HepG2 (cell line): Measurements from ENCODE around the gene ZNHIT6. TPM values are rescaled to one million over a fixed set of nuclear protein-coding genes. Genes with fewer than 3 reads are reported as not detected.

ENCODE experiments used
- ATAC-seq: fragments of 200-7000 bp; cut with Tn5 transposase; 3 replicates; pipeline ENCODE4 v1.9.1; 2020; ENCODE audit warnings: mild to moderate bottlenecking, moderate library complexity
- BruUV-seq: library from RNA; stranded (reverse); fragments of 400-500 nt; replicated peaks from 2 replicates; lab custom pipeline; 2021; lab: Mats Ljungman, UMichigan
- CTCF ChIA-PET: fragments of 300-600 bp; formaldehyde crosslinking; extraction: SDS; loops from one replicate; lab custom pipeline; 2021; ENCODE audit warnings: low total read pairs, inconsistent platforms, low intra/inter-chr PET ratio; lab: Yijun Ruan, JAX
- POLR2A ChIA-PET: fragments of 350-600 bp; sonication (Branson Sonifier 250); formaldehyde crosslinking; loops from one replicate; lab custom pipeline; 2020; ENCODE audit warnings: antibody characterized with exemption, inconsistent platforms; lab: Yijun Ruan, JAX
- DNase-seq: peaks from one replicate; pipeline ENCODE4 v3.0.0-alpha.2; 2015; ENCODE audit warnings: low spot score
- FAIRE-seq: peaks from 3 replicates; lab custom pipeline; 2011; peaks lifted over from hg19 to GRCh38; lab: Jason Lieb, UNC
- H2AFZ ChIP-seq: one replicate; pipeline ENCODE4 v1.6.1; 2011; ENCODE audit warnings: low read length, inconsistent platforms
- H3K27ac ChIP-seq: fragments of 300-600 bp; 3 replicates; pipeline ENCODE4 v1.8.0; 2011; ENCODE audit warnings: mixed run types, mild to moderate bottlenecking, mixed read lengths, low read length, inconsistent platforms; ENCODE audit not compliant: insufficient read depth; ENCODE audit errors: extremely low read length
- H3K27me3 ChIP-seq, 2 experiments: fragments of 200-600 bp in 1 of 2; 2 replicates in 1 of 2; 3 replicates in 1 of 2; pipeline versions ENCODE4 v1.6.0 to v1.8.0; 2011; ENCODE audit warnings: low read length in 2 of 2, mild to moderate bottlenecking in 2 of 2, moderate library complexity in 2 of 2, inconsistent platforms in 1 of 2; ENCODE audit not compliant: insufficient read depth in 2 of 2, control insufficient read depth in 1 of 2
- H3K36me3 ChIP-seq, 2 experiments: fragments of 200-600 bp in 1 of 2; replicated peaks in 1 of 2; 2 replicates in 1 of 2; 3 replicates in 1 of 2; pipeline versions ENCODE4 v1.5.1 to v1.8.0; 2011; ENCODE audit warnings: low read length in 2 of 2, inconsistent platforms in 1 of 2; ENCODE audit not compliant: insufficient read depth in 2 of 2, control insufficient read depth in 1 of 2
- H3K4me1 ChIP-seq: 2 replicates; pipeline ENCODE4 v1.5.1; 2012; ENCODE audit warnings: low read length, inconsistent platforms; ENCODE audit not compliant: insufficient read depth
- H3K4me2 ChIP-seq: 2 replicates; pipeline ENCODE4 v1.6.0; 2011; ENCODE audit warnings: low read depth, low read length, inconsistent platforms
- H3K4me3 ChIP-seq, 3 experiments: fragments of 200-600 bp in 1 of 3; sonication (generic), shearing (Covaris generic) in 1 of 3; replicated peaks in 1 of 3; 2 replicates each; pipeline ENCODE4 v1.5.1; 2011 to 2016; ENCODE audit warnings: low read length in 3 of 3, inconsistent platforms in 2 of 3, low read depth in 2 of 3, mild to moderate bottlenecking in 2 of 3, control low read depth in 1 of 3, mixed read lengths in 1 of 3; ENCODE audit not compliant: insufficient read depth in 1 of 3
- H3K79me2 ChIP-seq: one replicate; pipeline ENCODE4 v1.6.1; 2011; ENCODE audit warnings: low read length, inconsistent platforms; ENCODE audit not compliant: insufficient read depth
- H3K9ac ChIP-seq: 2 replicates; pipeline ENCODE4 v1.6.0; 2011; ENCODE audit warnings: mild to moderate bottlenecking, low read depth, low read length, inconsistent platforms; ENCODE audit not compliant: insufficient read depth
- H3K9me3 ChIP-seq: 2 replicates; pipeline ENCODE4 v1.5.1; 2012; ENCODE audit warnings: mild to moderate bottlenecking, low read length
- H4K20me1 ChIP-seq: 2 replicates; pipeline ENCODE4 v1.6.0; 2011; ENCODE audit warnings: inconsistent platforms, mild to moderate bottlenecking, low read length, moderate library complexity; ENCODE audit not compliant: insufficient read depth
- AGO1 ChIP-seq: fragments of 200-400 bp; formaldehyde crosslinking; IDR thresholded peaks from 2 replicates; pipeline ENCODE4 v1.6.1; 2017; ENCODE audit warnings: mild to moderate bottlenecking, low read depth, low read length, moderate library complexity; ENCODE audit not compliant: poor library complexity, severe bottlenecking
- JDP2 ChIP-seq: sonication (generic); formaldehyde crosslinking; IDR thresholded peaks from 2 replicates; pipeline ENCODE4 v1.8.1; 2022; ENCODE audit warnings: missing genetic modification reagents, borderline replicate concordance
- MBNL3 ChIP-seq: fragments of 250-450 bp; sonication (Bioruptor Pico); conservative IDR thresholded peaks from 2 replicates; pipeline ENCODE4 v1.8.0; 2022; ENCODE audit warnings: mild to moderate bottlenecking, inconsistent platforms
- SAFB2 ChIP-seq: sonication (generic); formaldehyde crosslinking; IDR thresholded peaks from 2 replicates; pipeline ENCODE4 v1.5.1; 2020; ENCODE audit warnings: missing genetic modification reagents, low read depth, mild to moderate bottlenecking, borderline replicate concordance
- SMARCC2 ChIP-seq: fragments of 450-650 bp; IDR thresholded peaks from 2 replicates; pipeline ENCODE4 v1.6.1; 2017; ENCODE audit warnings: antibody characterized with exemption, mild to moderate bottlenecking
- SRSF4 ChIP-seq: fragments of 200-400 bp; formaldehyde crosslinking; IDR thresholded peaks from one replicate; pipeline ENCODE4 v1.6.1; 2018; ENCODE audit warnings: mild to moderate bottlenecking, low read depth, low read length, moderate library complexity; ENCODE audit not compliant: poor library complexity, severe bottlenecking
- SUZ12 ChIP-seq: fragments of 150-350 bp; IDR thresholded peaks from 2 replicates; pipeline ENCODE4 v1.6.1; 2014; ENCODE audit warnings: low read depth, low read length
- ZC3H4 ChIP-seq: sonication (generic); formaldehyde crosslinking; IDR thresholded peaks from 2 replicates; pipeline ENCODE4 v1.4.0; 2020; ENCODE audit warnings: missing genetic modification reagents, borderline replicate concordance
- ZNF12 ChIP-seq: sonication (generic); formaldehyde crosslinking; IDR thresholded peaks from 2 replicates; pipeline ENCODE4 v1.5.0; 2020; ENCODE audit warnings: missing genetic modification reagents
- ZNF468 ChIP-seq: sonication (generic); formaldehyde crosslinking; IDR thresholded peaks from 2 replicates; pipeline ENCODE4 v1.8.0; 2022; ENCODE audit warnings: mild to moderate bottlenecking, moderate library complexity, missing genetic modification reagents
- ZNF557 ChIP-seq: sonication (generic); formaldehyde crosslinking; IDR thresholded peaks from 2 replicates; pipeline ENCODE4 v1.4.0; 2020; ENCODE audit warnings: missing genetic modification reagents
- ZNF562 ChIP-seq: sonication (generic); formaldehyde crosslinking; IDR thresholded peaks from 2 replicates; pipeline ENCODE4 v1.8.0; 2022; ENCODE audit warnings: missing genetic modification reagents, borderline replicate concordance
- ZNF761 ChIP-seq: sonication (generic); formaldehyde crosslinking; conservative IDR thresholded peaks from 2 replicates; pipeline ENCODE4 v1.4.0; 2020; ENCODE audit warnings: mild to moderate bottlenecking, missing genetic modification reagents
- WGBS: methylation state at CpG from one replicate; pipeline ENCODE4 v1.1.6; 2017; ENCODE audit warnings: low lambda C conversion rate; 5-methylcytosine and 5-hydroxymethylcytosine counted together
- in situ Hi-C: cut with HindIII; loops from 2 replicates; pipeline ENCODE4 v1.10.0; 2017; ENCODE audit warnings: low pct_unique_long_range_greater_than_20kb; ENCODE audit not compliant: extremely low pct_ligation_motif_present
- intact Hi-C: fragments of 100-400 bp; cut with micrococcal nuclease; formaldehyde crosslinking; loops from one replicate; pipeline ENCODE4 v1.10.0; 2022; ENCODE audit not compliant: unreplicated experiment
- polyA plus RNA-seq, 8 experiments: library from polyadenylated mRNA; depleted of rRNA in 3 of 8; stranded (reverse) in 7 of 8; unstranded in 1 of 8; fragments of >200 nt; fragmentation: Illumina TruSeq in 4 of 8; extraction: Trizol in 4 of 8; gene quantifications; 2 replicates each; pipeline versions ENCODE4 v1.2.1 to v1.2.3, GENCODE V29; 2011 to 2016; ENCODE audit warnings: low read depth in 4 of 8, missing spikeins in 1 of 8, mixed read lengths in 1 of 8; ENCODE audit not compliant: insufficient read depth in 1 of 8
- total RNA-seq, 5 experiments: library from RNA; depleted of rRNA; stranded (reverse); fragments of >200 nt; fragmentation: Illumina TruSeq; extraction: Trizol; gene quantifications; 2 replicates each; pipeline ENCODE4 v1.2.3, GENCODE V29; 2016; ENCODE audit warnings: low read depth in 1 of 5
- TF ChIP-seq, protein P1 (sequence below): sonication (generic); formaldehyde crosslinking; IDR thresholded peaks from 2 replicates; pipeline ENCODE4 v1.5.1; 2020; ENCODE audit warnings: missing genetic modification reagents, mild to moderate bottlenecking, borderline replicate concordance
- TF ChIP-seq, protein P2 (sequence below): IDR thresholded peaks from 2 replicates; pipeline ENCODE4 v1.6.1; 2016; ENCODE audit warnings: missing compliant biosample characterization, missing genetic modification reagents, borderline replicate concordance

Gene ZNHIT6
- total and polyA plus RNA-seq, 2 of the 13 experiments (the other 11 are each of a cell fraction or from before 2014, with no cell fraction given): 6.0 to 15.2 TPM

DNA sequence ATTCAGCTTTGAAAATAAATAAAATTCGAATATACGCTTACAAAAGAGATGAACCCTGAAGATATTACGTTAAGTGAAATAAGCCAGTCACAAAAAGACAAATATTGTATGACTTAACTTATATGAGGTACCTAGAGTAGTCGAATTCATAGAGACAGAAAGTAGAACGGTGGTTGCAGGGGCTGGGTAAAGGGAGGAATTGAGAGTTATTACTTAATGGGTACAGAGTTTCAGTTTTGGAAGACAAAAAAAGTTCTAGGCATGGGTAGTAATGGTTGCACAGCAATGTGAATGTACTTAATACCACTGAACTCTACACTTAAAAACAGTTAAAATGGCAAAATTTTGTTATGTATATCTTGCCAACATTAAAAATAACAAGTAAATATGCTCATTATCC, 48.6 kb upstream of the ZNHIT6 start:
- Histone ChIP-seq H3K4me2 (no peak overlapping the region), H3K79me2 (no peaks in the 10 kb centered on the region), H3K27me3 (no peaks in the 10 kb centered on the region), H3K4me1 (no peaks in the 10 kb centered on the region), H2AFZ (no peak overlapping the region), H3K9me3 (no peaks in the 10 kb centered on the region), H3K4me3 (no peak overlapping the region), H3K27ac (no peak overlapping the region), H4K20me1 (no peaks in the 10 kb centered on the region), H3K9ac (no peak overlapping the region), H3K36me3 (no peaks in the 10 kb centered on the region)
- ChIA-PET CTCF (no interaction called here), POLR2A (no interaction called here)
- no peak for ATAC-seq
- FAIRE-seq: no peak
- BruUV-seq: no TSS peak
- intact Hi-C loops: no loop called here
- DNase-seq: no peak
- TF ChIP-seq ZNF12: no peak
- no peak for TF ChIP-seq SAFB2 (CRISPR knock-in tag)
- no peak for TF ChIP-seq ZNF468 (CRISPR knock-in tag)
- in situ Hi-C loops: no loop called here
- WGBS: 2% methylated on average over 5 of the region's 5 CpGs

DNA sequence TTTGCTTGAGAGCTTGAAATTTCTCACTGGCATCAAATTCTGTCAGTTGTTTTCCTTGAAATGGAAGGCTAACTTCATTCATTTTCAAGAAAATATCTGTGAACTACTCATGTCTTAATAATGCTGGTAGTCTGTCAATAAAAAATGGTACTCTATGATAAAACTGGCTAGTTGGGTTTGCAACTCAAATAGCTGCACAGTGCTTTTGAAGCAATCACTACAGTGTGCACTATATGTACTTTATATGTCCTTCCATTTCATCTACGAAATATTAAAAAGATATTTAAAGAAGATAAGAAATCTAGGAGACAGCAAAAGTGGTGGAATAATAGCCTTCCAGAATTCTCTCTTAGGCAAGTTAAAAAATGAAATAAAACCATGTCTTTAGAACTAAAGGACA, 39.9 kb upstream of the ZNHIT6 start:
- Histone ChIP-seq H3K27me3 (no peaks in the 10 kb centered on the region), H3K4me1 (no peaks in the 10 kb centered on the region), H3K9me3 (no peaks in the 10 kb centered on the region), H3K79me2 (no peaks in the 10 kb centered on the region), H3K36me3 (no peaks in the 10 kb centered on the region), H4K20me1 (no peaks in the 10 kb centered on the region), H3K4me2 (no peak overlapping the region), H2AFZ (no peak overlapping the region), H3K27ac (no peak overlapping the region), H3K4me3 (no peak overlapping the region), H3K9ac (no peak overlapping the region)
- POLR2A ChIA-PET: no interaction called here
- CTCF ChIA-PET: no interaction called here
- no peak for DNase-seq
- in situ Hi-C loops: no loop called here
- ATAC-seq: no peak
- no TSS peak for BruUV-seq
- no peak for FAIRE-seq
- 11% methylated on average over 1 of the region's 1 CpG for WGBS
- intact Hi-C loops: no loop called here
- TF ChIP-seq, protein P1, sequence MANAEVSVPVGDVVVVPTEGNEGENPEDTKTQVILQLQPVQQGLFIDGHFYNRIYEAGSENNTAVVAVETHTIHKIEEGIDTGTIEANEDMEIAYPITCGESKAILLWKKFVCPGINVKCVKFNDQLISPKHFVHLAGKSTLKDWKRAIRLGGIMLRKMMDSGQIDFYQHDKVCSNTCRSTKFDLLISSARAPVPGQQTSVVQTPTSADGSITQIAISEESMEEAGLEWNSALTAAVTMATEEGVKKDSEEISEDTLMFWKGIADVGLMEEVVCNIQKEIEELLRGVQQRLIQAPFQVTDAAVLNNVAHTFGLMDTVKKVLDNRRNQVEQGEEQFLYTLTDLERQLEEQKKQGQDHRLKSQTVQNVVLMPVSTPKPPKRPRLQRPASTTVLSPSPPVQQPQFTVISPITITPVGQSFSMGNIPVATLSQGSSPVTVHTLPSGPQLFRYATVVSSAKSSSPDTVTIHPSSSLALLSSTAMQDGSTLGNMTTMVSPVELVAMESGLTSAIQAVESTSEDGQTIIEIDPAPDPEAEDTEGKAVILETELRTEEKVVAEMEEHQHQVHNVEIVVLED (CRISPR knock-in tag): no peak
- TF ChIP-seq ZNF557 (CRISPR knock-in tag) (no peak), JDP2 (no peak), AGO1 (no peak), MBNL3 (CRISPR knock-in tag) (no peak), ZNF12 (no peak), SRSF4 (no peak), SUZ12 (no peak), SMARCC2 (no peak), ZNF761 (CRISPR knock-in tag) (no peak), ZC3H4 (no peak), ZNF562 (CRISPR knock-in tag) (no peak)
- TF ChIP-seq, protein P2, sequence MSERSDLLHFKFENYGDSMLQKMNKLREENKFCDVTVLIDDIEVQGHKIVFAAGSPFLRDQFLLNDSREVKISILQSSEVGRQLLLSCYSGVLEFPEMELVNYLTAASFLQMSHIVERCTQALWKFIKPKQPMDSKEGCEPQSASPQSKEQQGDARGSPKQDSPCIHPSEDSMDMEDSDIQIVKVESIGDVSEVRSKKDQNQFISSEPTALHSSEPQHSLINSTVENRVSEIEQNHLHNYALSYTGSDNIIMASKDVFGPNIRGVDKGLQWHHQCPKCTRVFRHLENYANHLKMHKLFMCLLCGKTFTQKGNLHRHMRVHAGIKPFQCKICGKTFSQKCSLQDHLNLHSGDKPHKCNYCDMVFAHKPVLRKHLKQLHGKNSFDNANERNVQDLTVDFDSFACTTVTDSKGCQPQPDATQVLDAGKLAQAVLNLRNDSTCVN (CRISPR knock-in tag): no peak
